ENCODE results near the gene PSMB7. TPM values are rescaled to one million over a fixed set of nuclear protein-coding genes. Genes with fewer than 3 reads are reported as not detected.

PSMB7 gene
- polyA plus RNA-seq, 1 of the 3 experiments (the other 2 are of a cell fraction): 357 TPM

DNA sequence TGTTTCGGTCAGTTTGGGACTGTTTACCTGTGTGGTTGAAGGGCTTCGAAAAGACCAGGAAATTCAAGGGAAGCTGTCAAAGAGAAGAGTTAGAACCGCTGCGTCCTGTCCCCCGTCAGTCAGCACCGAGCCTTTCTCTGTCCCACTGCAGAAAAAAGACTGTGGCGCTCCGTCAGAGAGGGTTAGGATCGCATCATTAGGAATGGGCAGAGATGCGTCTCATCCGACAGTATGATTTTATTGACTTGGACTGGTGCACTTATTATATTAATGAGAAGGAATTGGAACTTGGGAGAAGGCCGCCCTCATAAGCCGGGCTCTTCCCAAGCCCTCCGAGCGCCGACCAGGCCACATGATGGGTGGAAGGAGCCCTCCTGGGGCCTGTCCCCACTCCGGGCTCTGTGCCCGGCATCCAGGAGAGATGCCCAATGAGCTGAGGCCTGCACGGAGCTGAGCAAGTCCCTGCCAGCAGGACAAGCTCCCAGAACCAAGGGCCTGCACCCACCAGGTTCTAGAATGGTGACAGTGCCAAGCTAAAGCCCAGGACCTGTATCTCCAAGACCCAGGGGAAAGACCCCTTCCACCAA, 85.9 kb downstream of the PSMB7 start:
- no peak for DNase-seq
- ChIA-PET CTCF (interaction anchor here (0.6 to 2.2 kb wide), 4 partner anchors 9 to 1720 kb away, joined by 3 to 8 read pairs (median 8); no protein-coding TSS in a partner anchor), POLR2A (no interaction called here)
- Histone ChIP-seq H3K4me2 (no peak overlapping the region), H2AFZ (ENCODE audit: low read depth) (no peak overlapping the region), H3F3A (replicated peaks; ENCODE audit: insufficient read depth) (no peaks in the 10 kb centered on the region), H3K9me2 (no peaks in the 10 kb centered on the region), H3K27ac (ENCODE audit: low read depth in 2 of 2, low read length in 1 of 2) (no peak overlapping the region), H3K9me3 (no peaks in the 10 kb centered on the region), H3K36me3 (replicated peaks in 1 of 2; ENCODE audit: control insufficient read depth in 1 of 2, insufficient read depth in 2 of 2, low read length in 1 of 2) (peaks cover 3 to 47% of the 10 kb centered on the region in 2 experiments), H3K4me1 (ENCODE audit: control insufficient read depth in 1 of 2, insufficient read depth in 2 of 2, low read depth in 1 of 2, low read length in 1 of 2) (no peaks in the 10 kb centered on the region), H3K9ac (no peak overlapping the region), H3K79me2 (ENCODE audit: insufficient read depth) (no peaks in the 10 kb centered on the region), H3K4me3 (ENCODE audit: low read depth in 2 of 2, low read length in 1 of 2) (no peak overlapping the region), H3K27me3 (ENCODE audit: insufficient read depth) (no peaks in the 10 kb centered on the region), H4K20me1 (ENCODE audit: insufficient read depth) (no peaks in the 10 kb centered on the region)
- no peak for TF ChIP-seq SIN3A (IDR thresholded peaks at IDR 0.05; ENCODE audit: borderline replicate concordance, low read depth, low read length)
- no peak for TF ChIP-seq RXRA (IDR thresholded peaks at IDR 0.05; ENCODE audit: borderline replicate concordance, low read depth)
- no peak for TF ChIP-seq RAD21 (IDR thresholded peaks at IDR 0.05; ENCODE audit: low read length)
- TF ChIP-seq TCF12 (IDR thresholded peaks at IDR 0.05): no peak
- TF ChIP-seq MAX (IDR thresholded peaks at IDR 0.05; ENCODE audit: low read depth): no peak
- TF ChIP-seq USF2 (IDR thresholded peaks at IDR 0.05; ENCODE audit: borderline replicate concordance, low read depth, low read length): no peak
- no peak for TF ChIP-seq FOXJ3 (CRISPR knock-in tag; IDR thresholded peaks at IDR 0.05)
- TF ChIP-seq RCOR1 (IDR thresholded peaks at IDR 0.05; ENCODE audit: low read length): no peak
- TF ChIP-seq GATA2 (CRISPR knock-in tag; IDR thresholded peaks at IDR 0.05): no peak
- TF ChIP-seq USF1 (IDR thresholded peaks at IDR 0.05; ENCODE audit: borderline replicate concordance, low read depth): no peak
- 92% methylated on average over 16 of the region's 19 CpGs for WGBS (ENCODE audit: low lambda C conversion rate)

DNA sequence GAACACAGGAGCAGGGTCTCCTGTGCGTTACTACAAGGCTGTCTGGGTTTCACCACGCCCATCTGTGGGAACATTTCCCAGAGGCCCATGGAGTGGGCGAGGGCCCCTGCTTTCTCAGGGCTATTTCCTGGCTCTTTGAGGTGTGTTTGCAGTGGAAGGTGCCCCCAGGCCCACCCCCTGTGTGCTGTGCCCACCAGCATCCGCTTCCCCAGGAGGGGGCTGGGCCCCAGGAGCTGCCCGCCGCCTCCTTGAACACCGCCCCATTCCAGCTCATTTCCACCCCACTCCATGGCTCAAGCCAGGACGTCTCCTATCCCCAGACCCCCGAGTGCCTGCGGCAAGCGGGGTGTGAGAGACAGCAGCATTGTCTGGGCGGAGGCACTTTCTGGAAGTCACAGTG, 87.0 kb downstream of the PSMB7 start:
- CTCF ChIA-PET: interaction anchor here (1.0 to 2.2 kb wide), 5 partner anchors 8 to 201 kb away, joined by 3 to 8 read pairs (median 3); no protein-coding TSS in a partner anchor
- Histone ChIP-seq H4K20me1 (ENCODE audit: insufficient read depth) (no peaks in the 10 kb centered on the region), H3K9me3 (no peaks in the 10 kb centered on the region), H3K4me2 (no peak overlapping the region), H3K4me1 (ENCODE audit: control insufficient read depth in 1 of 2, insufficient read depth in 2 of 2, low read depth in 1 of 2, low read length in 1 of 2) (no peaks in the 10 kb centered on the region), H3K9me2 (no peaks in the 10 kb centered on the region), H3K27ac (ENCODE audit: low read depth in 2 of 2, low read length in 1 of 2) (no peak overlapping the region), H2AFZ (ENCODE audit: low read depth) (no peak overlapping the region), H3K27me3 (ENCODE audit: insufficient read depth) (no peaks in the 10 kb centered on the region), H3K79me2 (ENCODE audit: insufficient read depth) (no peaks in the 10 kb centered on the region), H3F3A (replicated peaks; ENCODE audit: insufficient read depth) (no peaks in the 10 kb centered on the region), H3K9ac (no peak overlapping the region), H3K4me3 (ENCODE audit: low read depth in 2 of 2, low read length in 1 of 2) (no peak overlapping the region), H3K36me3 (replicated peaks in 1 of 2; ENCODE audit: control insufficient read depth in 1 of 2, insufficient read depth in 2 of 2, low read length in 1 of 2) (peaks cover 3 to 53% of the 10 kb centered on the region in 2 experiments)
- 100% methylated on average over 8 of the region's 12 CpGs for WGBS (ENCODE audit: low lambda C conversion rate)
- DNase-seq: no peak
- POLR2A ChIA-PET: no interaction called here
- no peak for TF ChIP-seq GATA2 (CRISPR knock-in tag; IDR thresholded peaks at IDR 0.05)
- no peak for TF ChIP-seq USF1 (IDR thresholded peaks at IDR 0.05; ENCODE audit: borderline replicate concordance, low read depth)
- no peak for TF ChIP-seq FOXM1 (IDR thresholded peaks at IDR 0.05; ENCODE audit: low read depth)
- no peak for TF ChIP-seq FOSL2 (IDR thresholded peaks at IDR 0.05; ENCODE audit: borderline replicate concordance, low read depth)
- no peak for TF ChIP-seq CTCF (IDR thresholded peaks at IDR 0.05)
- no peak for TF ChIP-seq NRF1 (IDR thresholded peaks at IDR 0.05; ENCODE audit: low read depth, low read length)
- TF ChIP-seq EZH2phosphoT487 (IDR thresholded peaks at IDR 0.05; ENCODE audit: borderline replicate concordance, low read depth): no peak
- no peak for TF ChIP-seq MAX (IDR thresholded peaks at IDR 0.05; ENCODE audit: low read depth)
- TF ChIP-seq MEF2A (IDR thresholded peaks at IDR 0.05; ENCODE audit: borderline replicate concordance, low read depth): no peak
- no peak for TF ChIP-seq POLR2AphosphoS5 (IDR thresholded peaks at IDR 0.05; ENCODE audit: low read depth, low read length)
- TF ChIP-seq, protein P1, sequence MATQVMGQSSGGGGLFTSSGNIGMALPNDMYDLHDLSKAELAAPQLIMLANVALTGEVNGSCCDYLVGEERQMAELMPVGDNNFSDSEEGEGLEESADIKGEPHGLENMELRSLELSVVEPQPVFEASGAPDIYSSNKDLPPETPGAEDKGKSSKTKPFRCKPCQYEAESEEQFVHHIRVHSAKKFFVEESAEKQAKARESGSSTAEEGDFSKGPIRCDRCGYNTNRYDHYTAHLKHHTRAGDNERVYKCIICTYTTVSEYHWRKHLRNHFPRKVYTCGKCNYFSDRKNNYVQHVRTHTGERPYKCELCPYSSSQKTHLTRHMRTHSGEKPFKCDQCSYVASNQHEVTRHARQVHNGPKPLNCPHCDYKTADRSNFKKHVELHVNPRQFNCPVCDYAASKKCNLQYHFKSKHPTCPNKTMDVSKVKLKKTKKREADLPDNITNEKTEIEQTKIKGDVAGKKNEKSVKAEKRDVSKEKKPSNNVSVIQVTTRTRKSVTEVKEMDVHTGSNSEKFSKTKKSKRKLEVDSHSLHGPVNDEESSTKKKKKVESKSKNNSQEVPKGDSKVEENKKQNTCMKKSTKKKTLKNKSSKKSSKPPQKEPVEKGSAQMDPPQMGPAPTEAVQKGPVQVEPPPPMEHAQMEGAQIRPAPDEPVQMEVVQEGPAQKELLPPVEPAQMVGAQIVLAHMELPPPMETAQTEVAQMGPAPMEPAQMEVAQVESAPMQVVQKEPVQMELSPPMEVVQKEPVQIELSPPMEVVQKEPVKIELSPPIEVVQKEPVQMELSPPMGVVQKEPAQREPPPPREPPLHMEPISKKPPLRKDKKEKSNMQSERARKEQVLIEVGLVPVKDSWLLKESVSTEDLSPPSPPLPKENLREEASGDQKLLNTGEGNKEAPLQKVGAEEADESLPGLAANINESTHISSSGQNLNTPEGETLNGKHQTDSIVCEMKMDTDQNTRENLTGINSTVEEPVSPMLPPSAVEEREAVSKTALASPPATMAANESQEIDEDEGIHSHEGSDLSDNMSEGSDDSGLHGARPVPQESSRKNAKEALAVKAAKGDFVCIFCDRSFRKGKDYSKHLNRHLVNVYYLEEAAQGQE (IDR thresholded peaks at IDR 0.05; ENCODE audit: low read depth, low read length): no peak
- TF ChIP-seq YY1 (IDR thresholded peaks at IDR 0.05; ENCODE audit: low read depth): no peak
